Astrocyte of the hippocampus (primary cell): ENCODE data around the gene EFNA5.

Experiments
- DNase-seq: peaks from one replicate; pipeline ENCODE4 v3.0.0; 2011; ENCODE audit warnings: low read depth, low spot score

Gene EFNA5

DNA sequence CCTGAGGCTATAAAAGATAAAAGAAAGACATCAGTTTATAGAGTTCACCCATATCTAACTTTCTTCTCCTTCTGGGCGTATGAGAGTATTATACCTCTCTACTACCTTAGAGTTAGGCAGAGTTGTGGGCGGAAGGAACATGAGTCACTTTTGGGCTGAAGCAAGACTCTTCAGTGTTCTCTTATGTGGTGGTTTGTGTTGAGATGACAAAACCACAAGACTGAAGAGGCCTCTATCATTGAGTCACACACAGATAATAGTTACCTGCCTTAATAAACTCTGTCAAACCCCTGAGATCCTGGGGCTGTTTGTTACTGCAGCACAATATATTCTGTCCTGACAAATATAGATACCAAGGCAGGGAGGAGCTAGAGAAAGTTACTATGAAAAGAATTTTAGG, 184.2 kb downstream of the EFNA5 start:
- no peak for DNase-seq

DNA sequence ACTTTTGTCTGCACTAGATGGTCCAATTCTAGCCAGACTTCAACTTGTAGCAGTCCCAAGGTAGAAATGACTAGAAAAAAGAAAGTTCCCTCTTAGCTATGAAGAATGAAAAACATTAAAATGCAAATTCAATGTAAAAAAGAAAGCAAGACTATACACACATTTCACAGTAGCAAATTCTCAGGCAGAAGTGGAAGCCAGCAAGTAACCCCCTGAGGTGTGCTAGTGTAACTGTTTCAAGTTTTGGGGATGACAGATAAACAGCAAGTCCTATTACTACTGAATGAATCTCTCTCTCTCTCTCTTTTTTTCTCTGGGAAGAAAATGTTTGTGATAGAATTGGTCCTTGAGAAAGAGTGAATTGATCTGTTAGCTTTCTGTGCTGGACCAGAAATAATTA, 185.6 kb downstream of the EFNA5 start:
- DNase-seq: no peak

- no peak for DNase-seq
Observed at GRCh38 chr5:107484281-107484680, 186.5 kb downstream of the EFNA5 start.

- DNase-seq: no peak
Observed at GRCh38 chr5:107483231-107484024, 187.3 kb downstream of the EFNA5 start.

GRCh38 chr5:107478068-107478641, 192.6 kb downstream of the EFNA5 start:
- DNase-seq: no peak

DNA sequence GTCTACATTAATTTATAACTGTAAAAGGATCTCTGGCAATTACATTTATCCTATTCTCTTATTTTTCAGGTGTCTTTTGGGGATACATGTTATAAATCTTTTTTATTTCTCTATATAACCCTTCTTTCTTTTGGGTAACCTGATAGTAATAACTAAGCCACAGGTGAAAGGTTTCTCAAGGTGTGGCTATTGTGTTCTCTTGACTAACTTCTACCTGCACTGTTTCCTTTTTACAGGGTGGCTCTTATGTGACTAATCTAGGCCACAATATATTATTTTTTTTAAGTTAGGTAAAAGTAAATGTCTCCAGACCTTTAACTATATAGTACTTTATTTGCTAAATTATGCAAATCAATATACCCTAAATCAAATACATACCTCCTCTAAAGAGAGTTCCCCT, 193.2 kb downstream of the EFNA5 start:
- DNase-seq: no peak

DNA sequence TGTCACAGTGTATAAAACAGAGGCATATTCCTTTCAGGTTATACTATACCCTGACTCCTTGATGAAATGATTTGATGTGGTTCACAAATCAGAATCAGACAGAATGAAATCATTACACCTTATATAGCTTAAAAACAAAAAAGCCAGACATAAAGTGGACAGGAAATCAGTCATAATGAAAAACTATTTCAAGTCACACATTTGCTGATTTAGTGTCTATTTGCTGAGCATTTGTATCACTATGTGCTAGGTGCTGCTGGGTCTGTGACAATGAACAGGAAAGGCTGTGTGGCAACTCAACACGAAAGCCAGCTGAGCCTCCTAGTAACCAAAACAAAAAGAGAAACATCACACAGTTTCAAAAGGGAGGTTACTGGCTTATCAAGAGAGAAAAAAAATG, 194.0 kb downstream of the EFNA5 start:
- DNase-seq: no peak

DNA sequence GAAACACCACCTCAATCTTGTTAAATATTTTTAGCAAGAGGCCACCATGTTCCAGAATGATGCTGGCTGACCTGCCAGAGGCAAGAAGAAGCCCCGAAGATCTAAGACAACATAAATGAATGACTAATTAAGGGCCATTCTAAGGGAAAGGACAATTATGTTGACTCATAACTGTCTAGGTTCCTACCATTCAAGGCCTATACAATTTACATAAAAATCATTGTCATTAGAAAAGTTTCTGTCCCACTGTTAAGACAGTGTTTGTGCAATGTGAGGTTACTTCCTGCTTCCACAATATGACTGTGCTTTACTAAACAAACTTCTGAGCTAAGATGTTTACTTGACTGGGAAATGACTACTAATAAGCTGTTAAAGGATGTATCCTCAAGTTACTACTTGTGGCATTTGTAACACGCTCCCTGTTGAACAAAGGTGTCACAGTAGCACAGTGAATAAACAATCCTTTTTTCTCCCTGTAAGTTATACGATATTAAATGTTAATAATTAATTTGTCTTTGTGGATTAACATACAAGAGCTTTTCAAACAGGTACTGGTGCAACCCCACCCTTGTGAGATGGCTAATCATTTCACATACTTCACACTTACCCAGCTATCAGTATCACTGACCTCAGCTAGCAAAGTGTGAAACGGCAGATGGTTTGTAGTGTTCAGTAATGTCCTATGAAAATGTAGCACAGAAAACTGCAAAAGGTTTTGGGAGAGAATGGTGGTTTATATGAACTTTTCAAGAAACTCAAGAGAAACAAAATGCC, 195.8 kb downstream of the EFNA5 start:
- DNase-seq: no peak

- DNase-seq: no peak
Observed at GRCh38 chr5:107474361-107474715, 196.4 kb downstream of the EFNA5 start.

DNA sequence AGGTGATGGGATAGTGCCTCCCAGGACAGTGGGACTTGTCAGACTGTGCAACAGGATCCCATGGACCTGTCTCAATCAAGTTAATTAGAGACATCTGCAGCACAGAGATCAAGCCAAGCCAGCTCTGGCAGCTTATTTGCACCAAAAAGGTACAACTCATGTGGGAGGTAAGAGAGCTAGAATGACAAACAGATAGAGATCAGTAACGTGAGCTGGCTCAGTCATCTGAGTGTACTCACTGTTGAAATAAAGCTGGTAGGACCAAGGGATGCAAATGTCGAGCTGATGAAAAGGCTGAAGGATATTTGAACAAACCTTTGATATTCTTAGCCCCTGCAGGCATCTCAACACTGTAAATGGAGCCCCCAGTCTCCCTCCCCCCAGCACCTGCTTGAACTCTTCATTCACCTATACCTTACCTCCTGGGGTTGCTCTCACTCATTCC, 198.1 kb downstream of the EFNA5 start:
- DNase-seq: no peak

- peak; percentile 38 for DNase-seq
Observed at GRCh38 chr5:107470295-107470582, 200.5 kb downstream of the EFNA5 start.

GRCh38 chr5:107469485-107470294, 201.0 kb downstream of the EFNA5 start:
- peak; percentile 89 for DNase-seq

DNA sequence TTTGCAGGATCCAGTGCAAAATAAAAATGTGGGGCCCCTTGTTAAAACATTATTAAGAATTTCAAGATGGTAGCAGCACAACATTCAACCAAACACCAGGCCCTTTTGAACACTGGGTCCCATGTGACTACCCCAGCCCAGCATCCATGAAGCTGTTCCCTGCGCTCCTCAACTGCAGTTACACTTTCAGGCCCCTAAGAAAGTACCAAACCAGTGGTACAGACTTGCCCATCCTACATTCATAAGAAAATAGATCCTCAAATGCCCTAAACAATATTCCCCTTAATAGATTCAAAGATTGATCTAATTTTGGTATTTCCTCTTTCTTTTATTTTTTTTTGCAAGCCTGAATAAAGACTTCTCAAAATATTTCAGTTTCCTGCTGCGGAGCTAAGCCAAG, 201.7 kb downstream of the EFNA5 start:
- DNase-seq: no peak

DNA sequence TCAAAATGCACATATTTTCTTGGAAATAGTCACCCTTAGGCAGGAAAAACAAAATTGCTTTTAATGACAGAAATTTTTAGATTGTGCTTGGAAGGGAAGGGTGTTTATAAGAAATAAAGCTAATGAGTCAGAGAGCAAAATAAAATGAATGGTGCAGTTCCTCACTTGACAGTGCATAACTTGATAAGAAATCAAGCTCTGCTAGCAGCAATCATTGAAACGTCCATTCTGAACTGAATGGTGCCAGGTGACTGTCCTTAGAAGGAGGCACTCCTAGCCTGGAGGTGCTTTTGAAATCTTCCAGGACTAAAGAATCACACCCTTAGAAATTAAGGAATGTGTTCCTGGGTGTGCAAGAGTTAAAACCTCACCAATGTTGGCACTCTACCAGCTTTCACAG, 202.5 kb downstream of the EFNA5 start:
- no peak for DNase-seq

DNA sequence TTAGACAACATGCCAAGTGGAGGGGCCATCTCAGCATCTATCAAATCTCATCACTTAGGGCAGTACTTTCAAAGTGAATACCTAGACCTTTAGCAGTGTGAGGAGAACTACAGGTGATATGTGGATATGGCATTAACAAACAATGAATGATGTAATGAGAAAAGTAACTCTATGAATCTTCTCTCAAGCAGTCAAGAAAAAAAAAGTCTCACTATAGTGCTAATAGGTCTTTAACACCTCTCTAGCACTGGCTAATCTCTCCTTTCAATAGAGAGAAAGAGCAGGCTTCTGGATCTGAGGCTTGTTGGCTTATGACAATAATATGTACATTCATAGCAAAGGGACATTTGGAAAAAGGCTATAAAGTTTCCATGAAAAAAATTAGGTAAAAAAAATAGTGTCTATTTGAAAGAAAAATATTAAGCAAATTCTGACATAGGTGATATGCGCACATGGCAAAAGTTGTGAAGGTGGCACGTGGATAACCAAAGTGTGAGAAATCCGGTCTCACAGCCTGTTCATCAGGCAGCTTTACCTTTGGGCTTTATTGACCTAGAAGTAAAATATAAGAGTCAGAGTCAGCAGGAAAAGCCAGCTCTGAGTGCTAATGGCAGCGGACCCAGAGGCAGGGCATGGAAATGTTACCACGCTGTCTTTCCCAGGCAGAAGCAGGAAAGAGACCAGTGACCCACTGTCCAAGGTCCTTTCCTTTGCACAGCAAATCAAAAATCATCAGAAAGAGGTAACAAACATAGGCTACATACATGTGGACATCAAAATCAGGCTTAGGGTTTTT, 203.4 kb downstream of the EFNA5 start:
- no peak for DNase-seq

GRCh38 chr5:107466233-107466769, 204.4 kb downstream of the EFNA5 start:
- peak; percentile 90 for DNase-seq

- DNase-seq: no peak
Observed at GRCh38 chr5:107464876-107465275, 205.9 kb downstream of the EFNA5 start.

GRCh38 chr5:107464416-107464815, 206.3 kb downstream of the EFNA5 start:
- DNase-seq: no peak

DNA sequence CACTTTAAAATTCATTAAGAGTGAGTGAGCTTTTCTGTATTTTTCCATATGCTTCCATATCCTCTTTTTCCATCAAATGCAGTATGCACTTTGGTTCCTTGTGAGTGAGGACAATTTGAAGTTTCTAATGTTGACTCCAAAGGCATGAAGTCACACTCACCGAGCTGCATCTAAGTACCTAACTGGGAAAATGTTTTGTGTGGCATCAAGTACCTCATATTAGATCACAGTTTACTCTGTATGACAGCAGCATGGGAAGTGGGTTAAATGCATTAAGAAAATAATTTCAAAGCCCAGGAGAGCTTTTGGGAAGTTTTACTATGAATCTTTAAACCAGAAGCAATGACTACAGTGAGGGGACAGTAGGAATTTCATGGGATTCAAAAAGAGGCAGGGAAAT, 207.0 kb downstream of the EFNA5 start:
- DNase-seq: no peak

- no peak for DNase-seq
Observed at GRCh38 chr5:107461770-107462169, 209.0 kb downstream of the EFNA5 start.

DNA sequence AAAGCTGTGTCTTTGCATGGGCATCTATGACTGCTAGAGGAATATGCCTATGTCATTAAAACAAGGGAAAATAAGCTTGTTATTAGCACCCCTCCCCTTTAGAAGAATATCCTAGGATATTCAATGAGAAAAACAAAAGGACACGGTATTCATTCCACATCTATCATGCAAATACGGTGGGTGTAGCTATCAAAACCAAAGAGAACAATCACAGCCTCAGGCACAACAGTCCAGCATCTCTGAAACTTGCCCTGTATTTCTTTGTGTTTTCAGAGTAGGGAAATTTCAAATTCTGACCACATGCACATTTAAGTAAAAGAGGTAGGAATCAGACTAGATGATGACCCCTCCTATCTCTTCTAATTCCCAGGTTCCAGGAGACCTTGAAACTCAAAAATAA, 209.9 kb downstream of the EFNA5 start:
- DNase-seq: no peak
